ENCODE measurements around the gene TGOLN2. TPM values are rescaled to one million over a fixed set of nuclear protein-coding genes. Genes with fewer than 3 reads are reported as not detected.

Gene TGOLN2
- total and polyA plus RNA-seq, 2 of the 13 experiments (the other 11 are each of a cell fraction or from before 2014, with no cell fraction given), result 99.6 to 155 TPM

GRCh38 chr2:85303780-85304531 lies 23.8 kb downstream of the TGOLN2 start (continued):
- TF ChIP-seq ZNF225 (CRISPR knock-in tag; IDR thresholded peaks at IDR 0.05) (peak; percentile 72), HNRNPLL (IDR thresholded peaks at IDR 0.05; ENCODE audit: low read depth, low read length, poor library complexity, severe bottlenecking) (peak; percentile 23), CSRNP1 (CRISPR knock-in tag; IDR thresholded peaks at IDR 0.05) (0 out of 2 replicates have a peak, but pooled peaks have one; percentile 40), SALL1 (CRISPR knock-in tag; IDR thresholded peaks at IDR 0.05) (peak; percentile 28; the same call in 1 of the 2 replicates), KDM2A (CRISPR knock-in tag; IDR thresholded peaks at IDR 0.05; ENCODE audit: borderline replicate concordance, low read depth) (peak; percentile 42; the same call in 1 of the 2 replicates), BATF2 (CRISPR knock-in tag; IDR thresholded peaks at IDR 0.05) (no peak), CC2D1A (CRISPR knock-in tag; IDR thresholded peaks at IDR 0.05) (no peak), ZNF713 (CRISPR knock-in tag; IDR thresholded peaks at IDR 0.05) (0 out of 2 replicates have a peak, but pooled peaks have one; percentile 42), NFE2L1 (CRISPR knock-in tag; IDR thresholded peaks at IDR 0.05; ENCODE audit: borderline replicate concordance) (0 out of 2 replicates have a peak, but pooled peaks have one; percentile 30), TARDBP (CRISPR knock-in tag; IDR thresholded peaks at IDR 0.05) (0 out of 2 replicates have a peak, but pooled peaks have one; percentile 40), ZNF343 (CRISPR knock-in tag; IDR thresholded peaks at IDR 0.05) (no peak), ZNF205 (CRISPR knock-in tag; IDR thresholded peaks at IDR 0.05) (0 out of 2 replicates have a peak, but pooled peaks have one; percentile 25)

All from HepG2 (cell line).